ENCODE measurements around the gene ZNF814.
"Not testable (repeated sequence)": the region's sequence is repeated elsewhere in the genome, so short reads cannot be mapped to it uniquely, and the experiment has no call there.

Gene ZNF814

GRCh38 chr19:57888560-57889231 lies at the start of gene ZNF814:
ZNF814 (minus strand) TSS chr19:57889037; CDS start chr19:57888802, 235 bp downstream.
- peak; percentile 70 for DNase-seq (ENCODE audit: low read depth)

DNA sequence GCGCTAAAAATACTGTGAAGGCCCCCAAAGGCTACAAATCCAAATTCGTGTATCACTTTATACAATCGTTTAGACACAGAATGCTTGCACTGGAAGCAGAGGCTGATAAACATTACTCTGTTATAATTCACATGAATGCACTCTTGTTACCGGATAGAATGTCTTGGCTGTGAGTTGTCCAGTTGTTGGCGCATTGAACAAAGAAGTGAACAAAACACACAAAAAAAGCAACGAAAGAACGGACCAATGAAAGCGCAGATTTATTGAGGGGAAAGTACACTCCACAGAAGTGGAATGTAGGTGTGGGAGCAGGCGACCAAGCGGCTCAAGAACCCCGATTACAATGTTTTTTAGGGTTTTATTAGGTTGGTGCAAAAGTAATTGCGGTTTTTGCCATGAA lies 46.9 kb upstream of the ZNF814 start:
- DNase-seq (ENCODE audit: low read depth) = no peak

DNA sequence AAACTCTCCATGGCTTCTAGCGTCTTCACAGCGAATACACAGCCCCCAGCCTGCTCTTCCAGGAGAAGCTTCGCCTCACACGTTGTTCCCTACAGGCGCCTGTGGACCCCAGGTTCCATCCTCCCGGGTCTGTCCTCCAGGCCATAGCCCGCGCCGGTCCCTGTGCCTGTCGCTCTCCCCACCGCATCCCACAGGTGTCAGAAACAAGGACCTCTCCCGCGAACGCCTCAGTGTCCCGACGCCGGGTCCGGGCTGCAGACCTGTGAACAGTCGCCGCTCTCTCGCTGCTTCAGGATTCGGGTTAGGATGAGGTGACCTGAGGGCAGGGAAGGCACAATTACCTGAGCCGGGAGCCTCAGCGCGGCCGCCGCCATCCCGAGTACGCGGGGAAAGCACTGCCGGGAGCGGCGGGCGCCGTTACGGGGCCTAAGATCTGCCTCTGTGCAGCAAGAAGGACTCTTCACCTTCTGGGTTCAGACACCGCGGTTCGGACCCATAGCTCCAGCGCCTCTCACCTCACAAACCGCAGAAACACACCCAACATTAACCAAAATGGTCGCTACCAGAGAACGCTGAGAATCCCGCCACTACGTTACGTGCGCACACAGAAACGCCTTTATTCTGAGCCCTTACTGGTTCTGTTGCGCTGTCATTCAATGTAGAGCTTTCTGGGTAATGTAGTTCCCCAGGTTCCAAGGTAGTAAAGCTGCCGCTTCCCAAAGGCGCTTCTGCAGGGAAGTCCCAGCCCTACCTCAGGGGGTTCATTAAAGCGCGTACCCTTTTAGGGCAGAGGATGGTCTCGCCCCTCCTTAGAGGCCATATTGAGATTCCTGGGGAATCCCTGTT lies 46.2 kb upstream of the ZNF814 start, which contains the start of gene ZNF418:
TSS of gene ZNF418 (minus strand) at position 583 of the 846 bp plus-strand sequence. CDS start 1,580 bp downstream, outside the sequence.
- no peak for DNase-seq (ENCODE audit: low read depth)

DNA sequence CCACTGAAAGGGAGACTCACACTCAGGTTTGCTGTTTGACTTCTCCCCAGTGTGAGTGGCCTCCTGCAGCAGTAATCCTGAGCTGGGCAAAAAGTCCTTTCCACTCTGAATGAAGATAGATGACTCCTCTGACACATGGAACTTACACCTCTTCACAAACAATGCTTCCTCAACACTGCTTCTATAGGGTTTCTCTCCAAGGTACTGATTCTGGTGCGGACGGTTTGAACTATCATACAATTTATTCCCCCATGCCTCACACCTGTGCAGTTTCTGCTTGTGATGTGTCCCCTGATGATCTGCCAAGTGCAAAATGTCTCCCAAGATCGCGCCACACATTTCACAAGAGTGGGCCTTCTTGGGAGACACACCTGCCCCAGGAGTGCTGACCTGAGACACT lies 38.8 kb upstream of the ZNF814 start:
- no peak for DNase-seq (ENCODE audit: low read depth)

- peak; percentile 69 for DNase-seq (ENCODE audit: low read depth)
Observed at GRCh38 chr19:57916168-57916995, 27.5 kb upstream of the ZNF814 start, which contains the start of gene ZNF417. ZNF417 (minus strand) TSS chr19:57916592; CDS start chr19:57916411, 181 bp downstream.

DNA sequence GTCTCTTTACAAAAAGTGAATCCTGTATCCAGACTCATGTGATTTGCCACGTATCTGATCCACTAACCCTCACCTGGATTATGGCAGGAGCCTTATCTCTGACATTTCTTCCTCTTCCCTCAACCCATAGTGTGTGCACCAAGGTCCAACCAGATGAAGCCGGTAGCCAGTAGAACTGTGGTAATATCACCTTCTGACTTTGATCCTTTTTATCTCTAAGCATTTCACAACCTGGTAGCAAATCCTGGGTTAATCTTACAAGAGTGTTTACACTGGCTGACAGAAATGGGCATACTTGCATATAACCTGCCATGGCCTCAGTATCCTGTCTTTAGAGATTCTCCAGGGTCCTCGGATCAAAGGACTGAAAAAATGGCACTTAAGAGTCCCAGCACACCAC lies 25.7 kb upstream of the ZNF814 start:
- DNase-seq (ENCODE audit: low read depth) = no peak

DNA sequence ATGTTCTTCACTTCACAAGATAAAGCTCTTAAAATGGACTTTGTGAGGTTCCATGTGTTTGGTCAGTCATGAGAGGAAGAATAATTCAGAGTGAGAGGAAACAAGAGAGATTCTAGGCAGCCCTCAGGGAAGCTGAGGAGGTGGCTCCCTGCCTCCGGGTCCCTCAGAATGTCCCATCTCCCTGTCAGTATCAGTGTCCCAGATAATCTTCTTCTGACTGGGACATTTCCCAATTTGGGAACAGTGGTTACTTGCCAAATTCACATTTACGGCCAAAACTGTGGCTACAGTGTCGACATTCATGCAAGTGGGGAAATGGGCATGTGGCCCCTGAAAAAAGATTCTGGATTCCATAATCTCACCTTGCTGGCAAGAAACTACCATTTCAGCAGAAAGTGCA lies 18.6 kb upstream of the ZNF814 start:
- DNase-seq (ENCODE audit: low read depth) = no peak

DNA sequence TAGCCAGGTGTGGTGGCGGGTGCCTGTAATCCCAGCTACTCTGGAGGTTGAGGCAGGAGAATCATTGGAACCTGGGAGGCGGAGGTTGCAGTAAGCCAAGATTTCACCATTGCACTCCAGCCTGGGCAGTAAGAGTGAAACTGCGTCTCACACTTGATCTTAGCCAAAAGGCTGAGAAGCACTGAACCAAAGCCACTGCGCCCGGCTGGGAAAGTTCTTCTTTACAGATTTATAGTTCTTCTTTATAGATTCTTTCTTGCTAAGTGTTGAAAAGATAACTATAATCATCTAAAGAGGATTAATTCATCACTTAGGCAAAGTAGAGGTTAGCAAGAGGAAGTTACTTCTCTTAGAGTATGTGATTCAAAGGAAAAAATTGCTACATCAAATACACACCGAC lies 16.4 kb upstream of the ZNF814 start:
- DNase-seq (ENCODE audit: low read depth) = no peak

DNA sequence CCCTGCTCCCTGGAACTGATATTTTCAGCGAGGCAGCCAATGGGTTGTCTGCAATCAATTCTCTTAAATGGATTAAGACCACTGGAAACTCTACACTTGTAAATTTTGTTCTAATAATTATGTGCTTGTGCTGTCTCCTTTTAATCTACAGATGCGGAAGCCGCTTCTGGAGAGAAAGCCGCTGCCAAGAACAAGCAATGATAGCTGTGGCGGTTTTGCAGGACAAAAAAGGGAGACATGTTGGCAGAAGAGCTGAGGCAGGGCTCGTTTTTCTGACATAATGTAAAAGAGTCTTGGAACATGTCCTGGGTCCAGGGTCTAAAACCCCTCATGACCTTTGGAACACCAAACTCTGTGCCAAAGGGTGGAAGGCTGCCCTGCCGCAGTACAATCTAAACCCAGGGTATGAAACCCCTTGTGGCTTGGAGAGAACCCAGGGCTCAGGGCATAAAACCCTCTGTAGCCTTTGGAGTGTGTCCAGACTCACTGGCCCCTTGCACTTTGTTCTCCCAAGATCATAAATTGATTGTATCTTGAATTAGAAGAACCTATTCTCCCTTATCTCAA lies 14.9 kb upstream of the ZNF814 start:
- no peak for DNase-seq (ENCODE audit: low read depth)

- DNase-seq (ENCODE audit: low read depth) = no peak
Observed at GRCh38 chr19:57900311-57900710, 11.5 kb upstream of the ZNF814 start.

- DNase-seq (ENCODE audit: low read depth) = not testable (repeated sequence)
Observed at GRCh38 chr19:57890706-57891105, 1.9 kb upstream of the ZNF814 start.

GRCh38 chr19:57888107-57888559 lies 704 bp downstream of the ZNF814 start:
- no peak for DNase-seq (ENCODE audit: low read depth)

GRCh38 chr19:57887195-57887941 lies 1.5 kb downstream of the ZNF814 start:
- DNase-seq (ENCODE audit: low read depth) = no peak

DNA sequence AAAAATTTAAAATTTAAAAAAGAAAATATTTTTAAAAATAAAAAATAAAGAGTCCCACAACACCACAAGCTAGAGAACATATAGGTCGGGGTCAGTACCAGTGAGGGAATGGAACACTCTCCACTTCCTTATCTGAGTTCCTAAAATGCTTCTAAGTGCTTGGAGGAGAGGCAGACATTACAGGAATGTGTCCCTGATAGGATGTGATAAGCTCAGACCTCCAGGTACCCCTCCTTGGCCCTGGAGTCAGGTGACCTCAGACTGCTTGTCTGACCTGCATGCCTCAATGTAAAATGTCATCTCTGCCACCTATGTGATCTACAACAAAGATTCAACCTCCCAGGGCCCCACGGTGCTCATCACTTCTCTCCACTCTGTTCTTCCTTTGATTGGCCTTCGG lies 2.8 kb downstream of the ZNF814 start:
- no peak for DNase-seq (ENCODE audit: low read depth)

GRCh38 chr19:57873883-57874799 lies 14.7 kb downstream of the ZNF814 start:
- not testable (repeated sequence) for DNase-seq (ENCODE audit: low read depth)

- DNase-seq (ENCODE audit: low read depth) = no peak
Observed at GRCh38 chr19:57872450-57872849, 16.4 kb downstream of the ZNF814 start.

- no peak for DNase-seq (ENCODE audit: low read depth)
Observed at GRCh38 chr19:57870225-57870624, 18.6 kb downstream of the ZNF814 start.

- DNase-seq (ENCODE audit: low read depth) = not testable (repeated sequence)
Observed at GRCh38 chr19:57869655-57870054, 19.2 kb downstream of the ZNF814 start.

DNA sequence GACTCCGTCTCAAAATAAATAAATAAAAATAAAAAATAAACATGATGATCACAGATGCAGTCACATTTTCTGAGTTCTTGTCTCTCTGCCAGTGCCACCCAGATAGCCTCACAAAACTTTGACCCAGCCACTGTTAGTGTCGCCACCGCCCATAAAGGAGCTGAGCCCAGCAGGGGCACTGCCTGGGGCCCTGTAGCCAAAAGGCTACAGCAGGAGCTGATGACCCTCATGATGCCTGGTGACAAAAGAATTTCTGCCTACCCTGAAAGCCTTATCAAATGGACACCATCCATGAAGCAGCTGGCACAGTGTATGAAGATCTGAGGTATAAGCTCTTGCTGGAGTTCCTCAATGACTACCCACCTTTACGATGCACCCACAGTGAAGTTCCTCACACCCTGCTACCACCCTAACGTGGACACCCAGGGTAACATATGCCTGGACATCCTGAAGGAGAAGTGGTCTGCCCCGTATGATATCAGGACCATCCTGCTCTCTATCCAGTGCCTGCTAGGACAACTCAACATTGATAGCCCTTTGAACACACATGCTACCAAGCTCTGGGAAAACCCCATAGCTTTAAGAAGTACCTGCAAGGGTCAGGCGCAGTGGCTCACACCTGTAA lies 20.9 kb downstream of the ZNF814 start:
- DNase-seq (ENCODE audit: low read depth) = no peak
